ENCODE data around the gene MAS1.

MAS1 gene

DNA sequence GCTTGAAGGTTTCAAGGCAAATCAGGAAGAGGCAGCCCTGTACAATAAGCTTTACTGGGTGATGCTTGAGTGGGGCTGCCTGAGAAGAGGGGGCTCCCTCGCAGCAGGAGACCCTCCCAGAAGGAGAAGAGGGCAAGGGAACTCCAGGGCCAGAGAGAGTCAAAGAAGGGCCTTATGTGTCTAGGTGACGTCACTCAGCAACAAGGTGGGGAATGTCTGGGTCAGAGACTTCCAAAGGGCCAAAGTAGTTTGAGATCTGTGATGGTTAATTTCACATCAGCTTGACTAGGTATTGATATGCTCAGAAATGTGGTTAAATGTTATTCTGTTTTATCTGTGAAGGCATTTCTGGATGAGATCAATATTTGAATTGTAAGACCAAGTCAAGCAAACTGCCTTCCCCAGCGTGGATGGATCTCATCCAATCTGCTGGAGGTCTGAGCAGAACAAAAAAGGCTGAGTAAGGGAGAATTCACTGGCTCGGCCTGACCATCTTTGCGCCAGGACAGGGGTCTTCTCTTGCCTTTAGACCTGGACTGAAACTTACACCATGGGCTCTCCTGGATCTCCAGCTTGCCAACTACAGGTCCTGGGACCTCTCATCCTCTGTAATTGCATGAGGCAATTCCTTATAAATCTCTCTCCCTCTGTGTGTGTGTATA is 35.9 kb downstream of the MAS1 start:
- ChIA-PET CTCF (no interaction called here), POLR2A (no interaction called here)
- H3K4me3 ChIP-seq (ENCODE audit: low read depth, low read length): no peak overlapping the region
- DNase-seq (ENCODE audit: low read depth, low spot score): no peak
- TF ChIP-seq, protein P1, sequence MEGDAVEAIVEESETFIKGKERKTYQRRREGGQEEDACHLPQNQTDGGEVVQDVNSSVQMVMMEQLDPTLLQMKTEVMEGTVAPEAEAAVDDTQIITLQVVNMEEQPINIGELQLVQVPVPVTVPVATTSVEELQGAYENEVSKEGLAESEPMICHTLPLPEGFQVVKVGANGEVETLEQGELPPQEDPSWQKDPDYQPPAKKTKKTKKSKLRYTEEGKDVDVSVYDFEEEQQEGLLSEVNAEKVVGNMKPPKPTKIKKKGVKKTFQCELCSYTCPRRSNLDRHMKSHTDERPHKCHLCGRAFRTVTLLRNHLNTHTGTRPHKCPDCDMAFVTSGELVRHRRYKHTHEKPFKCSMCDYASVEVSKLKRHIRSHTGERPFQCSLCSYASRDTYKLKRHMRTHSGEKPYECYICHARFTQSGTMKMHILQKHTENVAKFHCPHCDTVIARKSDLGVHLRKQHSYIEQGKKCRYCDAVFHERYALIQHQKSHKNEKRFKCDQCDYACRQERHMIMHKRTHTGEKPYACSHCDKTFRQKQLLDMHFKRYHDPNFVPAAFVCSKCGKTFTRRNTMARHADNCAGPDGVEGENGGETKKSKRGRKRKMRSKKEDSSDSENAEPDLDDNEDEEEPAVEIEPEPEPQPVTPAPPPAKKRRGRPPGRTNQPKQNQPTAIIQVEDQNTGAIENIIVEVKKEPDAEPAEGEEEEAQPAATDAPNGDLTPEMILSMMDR (IDR thresholded peaks at IDR 0.05; ENCODE audit: insufficient read depth, low read length, missing control alignments): no peak

DNA sequence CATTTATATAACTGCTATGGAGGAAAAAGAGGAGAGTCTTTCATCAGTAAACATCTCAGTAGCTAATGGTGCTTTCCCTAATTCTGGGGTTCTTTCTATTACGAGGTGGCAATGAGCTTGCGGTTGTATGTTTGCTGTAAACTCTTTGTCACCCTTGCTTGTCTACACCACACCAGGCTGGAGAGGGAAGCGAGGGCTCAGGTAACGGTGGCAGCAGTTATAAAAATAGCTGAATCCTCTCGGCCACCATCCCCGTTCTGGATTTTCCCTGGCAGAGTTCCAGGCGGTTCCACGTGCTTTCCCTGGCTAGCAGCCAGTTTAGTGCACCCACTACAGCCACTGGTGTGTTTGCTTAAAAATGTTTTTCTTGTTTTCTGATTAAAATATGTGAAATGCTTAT is 39.0 kb downstream of the MAS1 start:
- CTCF ChIA-PET: interaction anchor here (2.1 kb wide), 1 partner anchor 8 kb away, joined by 9 read pairs; no protein-coding TSS in a partner anchor
- no peak overlapping the region for H3K4me3 ChIP-seq (ENCODE audit: low read depth, low read length)

DNA sequence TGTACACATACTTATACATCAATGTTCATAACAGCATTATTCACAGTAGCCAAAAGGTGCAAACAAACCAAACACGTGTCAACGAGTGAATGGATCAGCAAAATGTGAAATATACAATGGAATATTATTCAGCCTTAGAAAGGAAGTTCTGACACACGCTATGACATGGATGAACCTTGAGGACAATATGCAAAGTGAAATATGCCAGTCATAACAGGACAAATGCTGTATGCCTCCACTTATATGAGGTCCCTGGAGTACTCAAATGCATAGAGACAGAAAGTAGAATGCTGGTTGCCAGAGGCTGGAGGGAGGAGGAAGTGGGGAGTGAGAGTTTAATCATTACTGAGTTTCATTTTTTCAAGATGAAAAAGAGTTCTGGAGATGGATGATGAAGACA is 40.3 kb downstream of the MAS1 start:
- TF ChIP-seq, protein P1 (IDR thresholded peaks at IDR 0.05; ENCODE audit: insufficient read depth, low read length, missing control alignments): no peak
- POLR2A ChIA-PET: no interaction called here
- CTCF ChIA-PET: interaction anchor here (1.6 kb wide), 1 partner anchor 11 kb away, joined by 5 read pairs; no protein-coding TSS in a partner anchor
- DNase-seq (ENCODE audit: low read depth, low spot score): no peak
- no peak overlapping the region for H3K4me3 ChIP-seq (ENCODE audit: low read depth, low read length)

More for the DNA sequence above, 39.0 kb downstream of the MAS1 start:
- TF ChIP-seq, protein P1 (IDR thresholded peaks at IDR 0.05; ENCODE audit: insufficient read depth, low read length, missing control alignments): no peak
- DNase-seq (ENCODE audit: low read depth, low spot score): no peak
- POLR2A ChIA-PET: no interaction called here

DNA sequence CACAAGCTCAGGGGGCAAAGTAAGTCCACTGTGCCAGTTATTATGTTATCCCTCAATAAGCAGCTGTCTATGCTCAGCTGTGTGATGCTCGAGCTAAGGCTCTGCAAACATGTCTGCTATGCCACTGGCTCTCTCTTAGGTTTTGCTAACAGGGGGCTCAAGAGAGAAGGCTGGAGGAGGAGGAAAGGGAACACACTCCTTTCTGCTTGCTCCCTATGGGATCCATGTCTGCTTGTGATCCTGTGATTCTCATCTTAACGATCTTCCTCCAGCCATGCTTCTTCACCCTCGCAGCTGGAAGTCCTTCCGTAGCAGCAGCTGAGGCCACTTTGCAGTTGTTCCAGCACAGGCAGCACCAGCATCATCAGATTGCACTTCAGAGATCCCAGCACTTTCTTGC is 41.1 kb downstream of the MAS1 start:
- CTCF ChIA-PET: interaction anchor here (1.6 to 1.9 kb wide), 3 partner anchors 10 to 79 kb away, joined by 4 to 5 read pairs (median 4); no protein-coding TSS in a partner anchor
- no peak for DNase-seq (ENCODE audit: low read depth, low spot score)
- TF ChIP-seq, protein P1 (IDR thresholded peaks at IDR 0.05; ENCODE audit: insufficient read depth, low read length, missing control alignments): no peak
- no peak overlapping the region for H3K4me3 ChIP-seq (ENCODE audit: low read depth, low read length)
- POLR2A ChIA-PET: no interaction called here

DNA sequence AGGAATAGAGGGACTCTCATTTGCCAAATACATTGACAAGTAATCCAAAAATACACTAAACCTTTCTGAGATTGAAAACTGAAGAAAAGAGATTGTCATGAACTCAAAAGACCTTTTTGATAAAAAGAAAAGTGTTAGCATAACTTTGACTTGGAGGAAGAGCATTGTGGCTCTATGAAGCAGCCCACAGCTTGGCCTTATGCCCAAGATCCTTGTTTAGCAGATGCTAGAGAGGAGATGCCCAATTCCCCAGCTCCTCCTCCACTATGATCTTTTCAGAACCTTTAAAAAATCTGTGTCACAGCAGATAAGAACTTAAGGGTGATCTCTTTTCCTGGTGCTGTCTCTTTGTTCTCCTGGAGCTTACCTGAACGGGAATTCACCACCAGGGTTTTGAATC is 42.3 kb downstream of the MAS1 start:
- POLR2A ChIA-PET: no interaction called here

DNA sequence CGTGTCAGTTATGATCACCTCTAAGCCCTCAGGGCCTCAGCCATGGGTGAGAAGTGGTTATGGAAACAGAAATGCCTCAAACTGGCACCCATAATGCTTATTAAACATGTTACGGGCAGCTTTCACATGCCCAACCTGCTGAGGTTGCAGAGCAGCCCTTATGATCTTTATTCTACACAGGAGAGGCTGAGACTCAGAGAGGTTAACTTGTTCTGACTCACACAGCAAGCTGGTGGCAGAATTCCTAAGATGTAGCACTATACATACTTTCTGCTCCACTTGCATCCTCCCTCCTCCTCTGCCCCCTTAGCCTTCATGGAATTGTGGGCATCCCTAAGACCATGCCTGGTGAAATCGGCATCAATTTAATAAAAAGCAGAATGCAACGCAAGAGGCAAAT is 43.4 kb downstream of the MAS1 start:
- ChIA-PET POLR2A (no interaction called here), CTCF (interaction anchor here (1.0 to 1.5 kb wide), 3 partner anchors 8 to 71 kb away, joined by 3 to 8 read pairs (median 6); no protein-coding TSS in a partner anchor)
- no peak for DNase-seq (ENCODE audit: low read depth, low spot score)
- no peak overlapping the region for H3K4me3 ChIP-seq (ENCODE audit: low read depth, low read length)
- TF ChIP-seq, protein P1 (IDR thresholded peaks at IDR 0.05; ENCODE audit: insufficient read depth, low read length, missing control alignments): no peak

More for the DNA sequence above, 42.3 kb downstream of the MAS1 start:
- DNase-seq (ENCODE audit: low read depth, low spot score): no peak
- CTCF ChIA-PET: interaction anchor here (1.2 to 1.9 kb wide), 4 partner anchors 9 to 81 kb away, joined by 3 to 8 read pairs (median 4); no protein-coding TSS in a partner anchor
- TF ChIP-seq, protein P1 (IDR thresholded peaks at IDR 0.05; ENCODE audit: insufficient read depth, low read length, missing control alignments): no peak
- no peak overlapping the region for H3K4me3 ChIP-seq (ENCODE audit: low read depth, low read length)

Measured in AG04449 (cell line).